VCaP (cell line): ENCODE data around the gene SH3BGRL3.

Experiments used
- H3K27ac ChIP-seq: fragments of 450-650 bp; 2 replicates; pipeline ENCODE4 v1.5.1; 2017
- TF ChIP-seq, protein P1 (sequence below): fragments of 450-650 bp; conservative IDR thresholded peaks from 2 replicates; pipeline ENCODE4 v1.5.1; 2017; ENCODE audit warnings: mild to moderate bottlenecking, moderate library complexity

Gene SH3BGRL3

DNA sequence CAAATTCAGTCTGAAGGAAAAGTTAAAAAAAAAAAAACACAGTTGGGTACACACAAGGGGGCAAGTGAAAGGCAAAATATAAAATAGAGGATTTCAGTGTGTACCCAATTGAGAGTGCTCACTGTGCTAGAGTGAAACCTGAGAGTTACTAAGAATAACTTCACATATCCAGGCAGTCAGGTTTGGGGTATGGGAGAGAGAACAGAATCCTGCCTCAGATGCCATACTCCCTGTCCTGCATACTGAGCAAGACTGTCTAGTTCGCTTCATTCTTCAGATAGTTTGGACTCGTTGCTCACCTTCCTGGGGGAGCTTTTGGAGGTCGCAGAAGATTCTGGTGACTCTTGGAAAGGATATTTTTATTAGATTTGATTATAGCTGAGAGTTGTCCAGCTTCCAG is 25.5 kb upstream of the SH3BGRL3 start:
- TF ChIP-seq, protein P1, sequence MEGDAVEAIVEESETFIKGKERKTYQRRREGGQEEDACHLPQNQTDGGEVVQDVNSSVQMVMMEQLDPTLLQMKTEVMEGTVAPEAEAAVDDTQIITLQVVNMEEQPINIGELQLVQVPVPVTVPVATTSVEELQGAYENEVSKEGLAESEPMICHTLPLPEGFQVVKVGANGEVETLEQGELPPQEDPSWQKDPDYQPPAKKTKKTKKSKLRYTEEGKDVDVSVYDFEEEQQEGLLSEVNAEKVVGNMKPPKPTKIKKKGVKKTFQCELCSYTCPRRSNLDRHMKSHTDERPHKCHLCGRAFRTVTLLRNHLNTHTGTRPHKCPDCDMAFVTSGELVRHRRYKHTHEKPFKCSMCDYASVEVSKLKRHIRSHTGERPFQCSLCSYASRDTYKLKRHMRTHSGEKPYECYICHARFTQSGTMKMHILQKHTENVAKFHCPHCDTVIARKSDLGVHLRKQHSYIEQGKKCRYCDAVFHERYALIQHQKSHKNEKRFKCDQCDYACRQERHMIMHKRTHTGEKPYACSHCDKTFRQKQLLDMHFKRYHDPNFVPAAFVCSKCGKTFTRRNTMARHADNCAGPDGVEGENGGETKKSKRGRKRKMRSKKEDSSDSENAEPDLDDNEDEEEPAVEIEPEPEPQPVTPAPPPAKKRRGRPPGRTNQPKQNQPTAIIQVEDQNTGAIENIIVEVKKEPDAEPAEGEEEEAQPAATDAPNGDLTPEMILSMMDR = no peak
- H3K27ac ChIP-seq = no peak overlapping the region

DNA sequence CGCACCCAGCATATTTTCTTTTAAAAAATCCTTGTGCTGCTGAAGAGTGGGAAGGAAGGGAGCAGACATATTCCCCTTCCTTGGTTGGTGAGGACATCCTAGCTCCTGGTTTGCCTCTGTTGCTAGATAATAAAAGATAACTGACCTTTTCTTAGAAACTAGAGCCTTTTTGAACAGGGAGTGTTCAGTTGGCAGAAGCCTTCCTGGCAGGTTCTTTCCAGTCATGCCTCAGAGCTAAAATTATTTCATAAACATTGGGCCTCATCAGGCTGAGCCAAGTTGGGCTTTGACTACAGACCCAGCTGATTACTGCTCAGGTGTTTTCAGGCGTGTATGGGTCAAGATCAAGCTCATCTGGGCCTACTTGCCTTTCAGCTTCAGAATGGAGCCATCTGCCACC is 22.7 kb upstream of the SH3BGRL3 start:
- TF ChIP-seq, protein P1 = no peak
- H3K27ac ChIP-seq = no peak overlapping the region

DNA sequence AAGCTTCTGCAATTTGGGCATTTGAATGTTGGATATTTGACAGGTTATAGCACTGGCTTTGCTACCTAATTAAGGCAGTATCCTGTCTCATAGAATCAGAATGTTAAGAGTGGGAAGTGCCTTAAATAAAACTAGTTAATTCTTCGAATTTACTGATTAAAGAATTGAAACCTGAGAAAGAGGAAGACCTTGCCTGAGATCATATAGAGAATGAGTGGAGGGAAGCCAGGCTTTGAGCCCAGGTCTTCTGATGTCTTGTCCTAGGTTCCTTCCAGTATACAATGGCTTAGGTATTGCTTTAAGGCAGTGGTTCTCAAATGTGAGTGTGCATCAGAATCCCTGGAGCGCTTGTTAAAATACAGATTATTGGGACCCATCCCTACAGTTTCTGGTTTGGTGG is 20.9 kb upstream of the SH3BGRL3 start:
- no peak overlapping the region for H3K27ac ChIP-seq
- TF ChIP-seq, protein P1 = no peak

DNA sequence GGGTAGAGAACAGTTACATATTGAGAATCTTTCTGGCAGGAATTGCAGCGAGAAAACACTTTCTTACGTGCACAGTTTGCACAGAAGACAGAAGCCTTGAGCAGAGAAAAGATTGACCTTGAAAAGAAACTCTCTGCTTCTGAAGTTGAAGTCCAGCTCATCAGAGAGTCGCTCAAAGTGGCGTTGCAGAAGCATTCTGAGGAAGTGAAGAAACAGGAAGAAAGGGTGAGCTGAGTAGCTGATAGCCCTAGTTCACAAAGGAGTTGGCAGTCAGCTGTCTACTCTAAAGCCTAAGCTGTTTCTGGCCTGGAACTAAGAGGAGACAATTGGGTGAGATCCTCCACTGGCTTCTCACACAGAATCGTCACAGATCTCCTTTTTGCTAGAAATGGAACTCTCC is 20.3 kb upstream of the SH3BGRL3 start:
- H3K27ac ChIP-seq = no peak overlapping the region

DNA sequence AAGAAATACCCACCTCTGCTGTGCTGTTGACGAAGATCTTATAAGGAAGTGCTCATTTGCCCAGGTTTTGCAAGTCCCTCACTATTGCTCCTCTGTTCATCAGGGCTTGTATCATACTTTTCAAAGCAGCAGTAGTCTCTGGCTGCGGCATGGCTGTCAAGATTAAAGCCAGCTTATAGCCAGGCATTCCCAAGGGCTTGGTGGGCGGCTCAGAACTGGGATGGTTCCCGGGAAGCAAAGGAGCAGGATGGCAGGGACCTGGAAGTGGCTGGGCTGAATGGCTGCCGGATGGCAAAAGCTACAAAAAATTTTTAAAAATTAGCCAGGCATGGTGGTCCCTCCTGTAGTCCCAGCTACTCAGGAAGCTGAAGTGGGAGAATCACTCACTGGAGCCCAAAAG is 16.7 kb upstream of the SH3BGRL3 start:
- H3K27ac ChIP-seq = no peak overlapping the region
- TF ChIP-seq, protein P1 = no peak

More for the DNA sequence above, 20.3 kb upstream of the SH3BGRL3 start:
- TF ChIP-seq, protein P1 = no peak

DNA sequence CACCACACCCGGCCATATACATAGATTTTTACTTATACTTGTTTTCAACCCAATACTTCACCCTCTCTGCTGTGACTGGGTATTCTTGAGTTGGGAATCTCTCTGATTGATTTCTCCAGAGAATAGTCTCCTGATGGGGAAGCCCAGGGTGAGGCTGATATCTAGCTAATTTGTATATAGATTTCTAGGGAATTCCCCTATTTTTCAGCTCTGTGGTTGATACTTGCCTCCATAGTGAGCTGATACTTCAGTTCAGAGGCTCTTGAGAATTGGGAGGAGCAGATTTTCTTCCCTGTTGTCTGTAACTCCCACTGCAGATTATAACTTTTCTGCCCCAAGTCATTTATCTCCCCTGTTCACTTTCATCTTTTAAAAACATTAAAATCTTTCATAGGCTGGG is 14.5 kb upstream of the SH3BGRL3 start:
- peak overlapping the region; percentile 65 for H3K27ac ChIP-seq
- TF ChIP-seq, protein P1 = no peak

DNA sequence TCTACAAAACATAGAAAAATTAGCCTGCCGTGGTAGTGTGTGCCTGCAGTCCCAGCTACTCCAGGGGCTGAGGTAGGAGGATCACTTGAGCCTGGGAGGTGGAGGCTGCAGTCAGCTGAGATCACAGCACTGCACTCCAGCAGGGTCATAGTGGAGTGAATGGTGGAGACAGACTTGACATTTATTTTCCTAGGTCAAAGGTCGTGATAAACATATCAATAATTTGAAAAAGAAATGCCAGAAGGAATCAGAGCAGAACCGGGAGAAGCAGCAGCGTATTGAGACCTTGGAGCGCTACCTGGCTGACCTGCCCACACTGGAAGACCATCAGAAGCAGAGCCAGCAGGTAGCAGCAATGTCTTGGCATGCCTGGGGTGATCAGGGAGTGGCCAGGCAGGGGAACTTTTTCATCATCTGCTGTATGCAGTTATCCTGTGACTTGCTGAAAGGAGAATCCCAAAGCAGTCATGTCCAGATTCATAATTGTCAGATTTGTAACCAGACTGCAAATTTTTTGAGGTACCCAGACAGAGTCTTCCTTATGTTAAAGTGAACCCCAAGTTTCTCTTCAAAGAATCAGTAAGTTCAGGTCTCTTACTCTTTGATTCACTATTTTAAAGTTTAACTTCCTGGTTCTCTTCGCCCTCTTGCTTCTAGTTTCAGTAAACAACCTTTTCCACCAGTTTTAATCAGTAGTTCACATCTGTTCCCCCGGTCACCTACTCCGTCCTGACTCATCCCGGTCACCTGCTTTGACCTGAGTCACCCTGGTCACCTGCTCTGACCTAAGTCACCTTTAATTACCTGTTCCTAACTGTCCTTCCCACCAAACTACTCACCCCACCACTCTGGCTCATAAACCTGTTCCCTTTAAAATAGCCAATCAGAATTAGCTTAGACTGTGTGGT is 11.3 kb upstream of the SH3BGRL3 start:
- H3K27ac ChIP-seq = peak overlapping the region; percentile 65
- TF ChIP-seq, protein P1 = no peak
